IPS-20b (cell line): ENCODE measurements around the gene MED12L.

Source experiments
- H3K27ac ChIP-seq: one replicate; pipeline ENCODE4 v1.5.1; 2013; ENCODE audit warnings: low read length
- H3K27me3 ChIP-seq: 2 replicates; pipeline ENCODE4 v1.6.1; 2013; ENCODE audit warnings: mild to moderate bottlenecking, low read length, inconsistent platforms; ENCODE audit not compliant: insufficient read depth
- H3K36me3 ChIP-seq: 2 replicates; pipeline ENCODE4 v1.6.1; 2013; ENCODE audit warnings: low read depth, mild to moderate bottlenecking, inconsistent platforms, low read length, moderate library complexity; ENCODE audit not compliant: insufficient read depth
- H3K4me1 ChIP-seq: 2 replicates; pipeline ENCODE4 v1.6.1; 2013; ENCODE audit warnings: mild to moderate bottlenecking, control low read depth, inconsistent platforms, low read length, moderate library complexity; ENCODE audit not compliant: insufficient read depth
- H3K4me3 ChIP-seq: 2 replicates; pipeline ENCODE4 v1.5.1; 2013; ENCODE audit warnings: mild to moderate bottlenecking, low read length, inconsistent platforms
- H3K9ac ChIP-seq: 2 replicates; pipeline ENCODE4 v1.6.1; 2013; ENCODE audit warnings: low read depth, mild to moderate bottlenecking, inconsistent platforms, low read length, moderate library complexity
- H3K9me3 ChIP-seq: 2 replicates; pipeline ENCODE4 v1.6.1; 2013; ENCODE audit warnings: mild to moderate bottlenecking, low read depth, low read length, inconsistent platforms; ENCODE audit not compliant: insufficient read depth

Gene MED12L

GRCh38 chr3:151439652-151440125 is 354.2 kb downstream of the MED12L start:
- Histone ChIP-seq H3K4me1 (peaks cover 7% of the 10 kb centered on the region), H3K9ac (no peak overlapping the region), H3K27me3 (no peaks in the 10 kb centered on the region), H3K27ac (no peak overlapping the region), H3K9me3 (no peaks in the 10 kb centered on the region), H3K36me3 (no peaks in the 10 kb centered on the region), H3K4me3 (no peak overlapping the region)

GRCh38 chr3:151440940-151441339 is 355.5 kb downstream of the MED12L start:
- Histone ChIP-seq H3K27ac (no peak overlapping the region), H3K4me1 (peaks cover 6% of the 10 kb centered on the region), H3K9me3 (no peaks in the 10 kb centered on the region), H3K27me3 (no peaks in the 10 kb centered on the region), H3K4me3 (no peak overlapping the region), H3K9ac (no peak overlapping the region), H3K36me3 (no peaks in the 10 kb centered on the region)

- no peaks in the 10 kb centered on the region for H3K27me3 ChIP-seq
- no peak overlapping the region for H3K27ac ChIP-seq
- H3K36me3 ChIP-seq = no peaks in the 10 kb centered on the region
- H3K9ac ChIP-seq = no peak overlapping the region
- H3K4me3 ChIP-seq = no peak overlapping the region
- no peaks in the 10 kb centered on the region; the same call in 1 of the 2 replicates for H3K9me3 ChIP-seq
- H3K4me1 ChIP-seq = peaks cover 6% of the 10 kb centered on the region
These were observed 358.1 kb downstream of the MED12L start for GRCh38 chr3:151443583-151443982.

GRCh38 chr3:151445273-151446001 is 360.0 kb downstream of the MED12L start:
- no peak overlapping the region for H3K9ac ChIP-seq
- no peak overlapping the region for H3K4me3 ChIP-seq
- H3K4me1 ChIP-seq = peaks cover 6% of the 10 kb centered on the region
- H3K36me3 ChIP-seq = no peaks in the 10 kb centered on the region
- no peak overlapping the region for H3K27ac ChIP-seq
- H3K27me3 ChIP-seq = no peaks in the 10 kb centered on the region
- H3K9me3 ChIP-seq = no peaks in the 10 kb centered on the region; the same call in 1 of the 2 replicates

GRCh38 chr3:151446002-151446340 is 360.5 kb downstream of the MED12L start:
- no peaks in the 10 kb centered on the region for H3K36me3 ChIP-seq
- H3K4me1 ChIP-seq = peaks cover 2% of the 10 kb centered on the region
- no peaks in the 10 kb centered on the region for H3K27me3 ChIP-seq
- H3K9ac ChIP-seq = no peak overlapping the region
- H3K27ac ChIP-seq = no peak overlapping the region
- H3K4me3 ChIP-seq = no peak overlapping the region
- no peaks in the 10 kb centered on the region; the same call in 1 of the 2 replicates for H3K9me3 ChIP-seq

GRCh38 chr3:151452368-151452767 is 366.9 kb downstream of the MED12L start:
- H3K9ac ChIP-seq = no peak overlapping the region
- no peak overlapping the region for H3K27ac ChIP-seq
- no peak overlapping the region for H3K4me3 ChIP-seq
- H3K36me3 ChIP-seq = no peaks in the 10 kb centered on the region
- H3K27me3 ChIP-seq = no peaks in the 10 kb centered on the region
- H3K9me3 ChIP-seq = no peaks in the 10 kb centered on the region; the same call in 1 of the 2 replicates
- no peaks in the 10 kb centered on the region for H3K4me1 ChIP-seq

- H3K9ac ChIP-seq = no peak overlapping the region
- no peaks in the 10 kb centered on the region; the same call in 1 of the 2 replicates for H3K9me3 ChIP-seq
- H3K36me3 ChIP-seq = no peaks in the 10 kb centered on the region
- no peaks in the 10 kb centered on the region for H3K27me3 ChIP-seq
- no peak overlapping the region for H3K4me3 ChIP-seq
- H3K27ac ChIP-seq = no peak overlapping the region
- no peaks in the 10 kb centered on the region for H3K4me1 ChIP-seq
These were observed 367.4 kb downstream of the MED12L start for GRCh38 chr3:151452841-151453240.

GRCh38 chr3:151456065-151456464 is 370.6 kb downstream of the MED12L start:
- Histone ChIP-seq H3K27me3 (peaks cover 6% of the 10 kb centered on the region; the same call in 1 of the 2 replicates), H3K27ac (no peak overlapping the region), H3K4me1 (no peaks in the 10 kb centered on the region), H3K9me3 (no peaks in the 10 kb centered on the region), H3K4me3 (no peak overlapping the region), H3K36me3 (no peaks in the 10 kb centered on the region), H3K9ac (no peak overlapping the region)

- H3K27me3 ChIP-seq = peaks cover 11% of the 10 kb centered on the region
These were observed 373.9 kb downstream of the MED12L start for GRCh38 chr3:151459358-151459757.

GRCh38 chr3:151460228-151460627 is 374.8 kb downstream of the MED12L start:
- Histone ChIP-seq H3K36me3 (no peaks in the 10 kb centered on the region), H3K4me3 (peak overlapping the region; percentile 61; the same call in 1 of the 2 replicates), H3K27me3 (peaks cover 11% of the 10 kb centered on the region), H3K9me3 (no peaks in the 10 kb centered on the region), H3K9ac (no peak overlapping the region), H3K27ac (no peak overlapping the region), H3K4me1 (no peaks in the 10 kb centered on the region)

More at GRCh38 chr3:151459358-151459757, 373.9 kb downstream of the MED12L start:
- H3K9ac ChIP-seq = no peak overlapping the region
- no peaks in the 10 kb centered on the region for H3K36me3 ChIP-seq
- H3K4me3 ChIP-seq = no peak overlapping the region
- no peaks in the 10 kb centered on the region for H3K4me1 ChIP-seq
- H3K9me3 ChIP-seq = no peaks in the 10 kb centered on the region
- no peak overlapping the region for H3K27ac ChIP-seq

- H3K9me3 ChIP-seq = no peaks in the 10 kb centered on the region
- no peak within 1 kb of the TSS for H3K27ac ChIP-seq
- H3K27me3 ChIP-seq = peaks cover 11% of the 10 kb centered on the region
- no peaks in the 10 kb centered on the region for H3K4me1 ChIP-seq
- peak within 1 kb of the TSS; percentile 13; the same call in 1 of the 2 replicates for H3K9ac ChIP-seq
- H3K4me3 ChIP-seq = peak within 1 kb of the TSS; percentile 61; the same call in 1 of the 2 replicates
- no peaks in the 10 kb centered on the region for H3K36me3 ChIP-seq
These were observed 375.4 kb downstream of the MED12L start, which contains the start of gene IGSF10 for GRCh38 chr3:151460774-151461450. Gene IGSF10, minus strand, starts transcription at chr3:151461061. Its CDS starts 2,352 bp downstream, at chr3:151458709.
